ENCODE measurements around the gene STX12.

GRCh38 chr1:27833470-27833869 lies 60.5 kb downstream of the STX12 start:
- TF ChIP-seq EZH2phosphoT487 (IDR thresholded peaks at IDR 0.05) (no peak), CTCF (IDR thresholded peaks at IDR 0.05) (no peak)
